Activated T-cell treated with anti-CD3 and anti-CD28 coated beads, Interleukin-2, amount 50 U/mL, for 4 hours (primary cell): ENCODE data around the gene TRIM34. TPM values are rescaled to one million over a fixed set of nuclear protein-coding genes. Genes with fewer than 3 reads are reported as not detected.
"Not testable (repeated sequence)": the region's sequence is repeated elsewhere in the genome, so short reads cannot be mapped to it uniquely, and the experiment has no call there.

Source experiments
- ATAC-seq, 2 donors: fragments of 200-7000 bp; cut with Tn5 transposase; one replicate each; pipeline ENCODE4 v1.10.0; 2021
- DNase-seq: peaks from one replicate; pipeline ENCODE4 v3.0.0-alpha.2; 2020
- H3K27me3 Mint-ChIP-seq: one replicate; pipeline ENCODE4 v1.8.0; 2021; ENCODE audit warnings: low read depth, mixed read lengths
- H3K36me3 Mint-ChIP-seq: one replicate; pipeline ENCODE4 v1.8.0; 2022; ENCODE audit warnings: mixed read lengths; ENCODE audit not compliant: insufficient read depth
- H3K4me1 Mint-ChIP-seq: one replicate; pipeline ENCODE4 v1.8.0; 2021; ENCODE audit warnings: low read depth, mixed read lengths
- H3K4me3 Mint-ChIP-seq: one replicate; pipeline ENCODE4 v1.8.0; 2021; ENCODE audit warnings: mild to moderate bottlenecking, moderate library complexity, mixed read lengths
- H3K9me3 Mint-ChIP-seq: one replicate; pipeline ENCODE4 v1.8.0; 2021; ENCODE audit warnings: mixed read lengths
- total RNA-seq, 3 donors: library from RNA; stranded (reverse); gene quantifications; one replicate each; pipeline ENCODE4 v1.2.1, GENCODE V29; 2021

The TRIM34 gene
- total RNA-seq, 3 donors from 2014 or later = 1.2 to 2.4 (median 1.6) TPM

DNA sequence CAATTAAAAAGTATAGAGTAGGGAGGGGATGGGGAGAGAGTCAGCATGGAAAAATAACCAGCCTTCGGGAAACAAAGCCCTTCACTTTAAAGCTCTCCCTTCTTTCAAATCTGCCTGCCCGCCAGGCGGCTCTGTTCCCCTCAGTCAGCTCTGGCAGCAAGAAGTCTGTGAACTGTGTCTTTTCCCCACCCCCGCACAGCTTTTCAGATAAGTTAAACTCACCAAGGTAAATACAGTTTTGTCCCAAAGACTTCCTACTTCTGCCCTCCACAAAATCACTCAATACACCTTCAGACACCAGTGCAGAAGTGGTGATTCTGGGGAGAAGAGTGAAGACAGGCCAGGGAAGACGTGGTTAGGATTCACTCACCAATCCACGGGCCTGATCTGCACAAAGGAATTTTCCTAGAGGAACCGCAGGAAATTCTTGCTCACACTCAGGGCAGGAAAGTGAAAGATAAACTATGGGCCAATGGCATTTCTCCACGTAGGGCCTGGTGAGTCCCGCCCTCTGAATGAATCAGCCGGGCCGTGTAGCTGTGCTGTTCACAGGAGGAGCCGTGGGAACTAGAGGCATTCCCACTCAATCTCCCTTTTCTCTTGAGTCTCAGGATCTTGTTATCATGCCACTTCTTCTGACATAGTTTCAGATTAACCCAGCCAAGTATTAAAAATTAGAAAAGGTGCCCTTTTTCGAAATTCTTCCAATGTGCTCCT, 60.0 kb downstream of the TRIM34 start, which contains the start of gene TRIM5:
TSS of gene TRIM5 (minus strand) at position 429 of the 717 bp plus-strand sequence. CDS start 4,897 bp downstream, outside the sequence.
- DNase-seq (peak; percentile 73), ATAC-seq (peak; percentile 90 to 92)
- Mint-ChIP-seq H3K27me3 (no peaks in the 10 kb centered on the region), H3K4me3 (peak within 1 kb of the TSS; percentile 87), H3K36me3 (peaks cover 4% of the 10 kb centered on the region), H3K9me3 (no peaks in the 10 kb centered on the region), H3K4me1 (peaks cover 55% of the 10 kb centered on the region)

DNA sequence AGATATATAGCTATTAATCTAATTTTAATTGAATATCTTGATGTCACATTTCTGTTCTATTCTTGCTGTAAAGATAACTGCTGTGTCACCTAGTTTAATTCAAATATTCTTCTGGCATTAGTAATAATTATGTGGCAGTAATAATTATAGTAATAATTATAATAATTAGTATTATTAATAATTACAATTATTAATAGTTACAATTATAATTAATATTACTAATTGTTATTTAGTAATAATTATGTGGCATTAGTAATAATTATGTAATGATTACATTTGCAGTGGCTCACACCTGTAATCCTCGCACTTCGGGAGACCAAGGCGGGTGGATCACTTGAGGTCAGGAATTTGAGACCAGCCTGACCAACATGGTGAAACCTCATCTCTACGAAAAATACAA, 61.6 kb downstream of the TRIM34 start:
- no peaks in the 10 kb centered on the region for H3K27me3 Mint-ChIP-seq
- no peaks in the 10 kb centered on the region for H3K9me3 Mint-ChIP-seq
- H3K4me3 Mint-ChIP-seq = no peak overlapping the region
- H3K4me1 Mint-ChIP-seq = peaks cover 50% of the 10 kb centered on the region
- ATAC-seq (no peak), DNase-seq (no peak)
- H3K36me3 Mint-ChIP-seq = no peaks in the 10 kb centered on the region

DNA sequence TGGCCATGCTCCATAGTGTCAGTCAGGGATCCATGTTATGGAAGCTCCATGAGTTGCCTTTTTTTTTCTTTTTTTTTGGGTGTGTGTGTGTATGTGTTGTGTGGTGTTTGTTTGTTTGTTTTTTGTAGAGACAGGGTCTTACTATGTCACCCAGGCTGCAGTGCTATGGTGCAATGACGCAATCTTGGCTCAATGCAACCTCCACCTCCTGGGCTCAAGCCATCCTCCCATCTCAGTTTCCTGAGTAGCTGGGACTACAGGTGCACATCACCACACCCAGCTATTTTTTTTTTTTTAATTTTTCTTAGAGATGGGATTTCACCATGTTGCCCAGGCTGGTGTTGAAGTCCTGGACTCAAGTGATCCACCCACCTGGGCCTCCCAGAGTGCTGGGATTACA, 63.7 kb downstream of the TRIM34 start:
- H3K36me3 Mint-ChIP-seq = peaks cover 2% of the 10 kb centered on the region

DNA sequence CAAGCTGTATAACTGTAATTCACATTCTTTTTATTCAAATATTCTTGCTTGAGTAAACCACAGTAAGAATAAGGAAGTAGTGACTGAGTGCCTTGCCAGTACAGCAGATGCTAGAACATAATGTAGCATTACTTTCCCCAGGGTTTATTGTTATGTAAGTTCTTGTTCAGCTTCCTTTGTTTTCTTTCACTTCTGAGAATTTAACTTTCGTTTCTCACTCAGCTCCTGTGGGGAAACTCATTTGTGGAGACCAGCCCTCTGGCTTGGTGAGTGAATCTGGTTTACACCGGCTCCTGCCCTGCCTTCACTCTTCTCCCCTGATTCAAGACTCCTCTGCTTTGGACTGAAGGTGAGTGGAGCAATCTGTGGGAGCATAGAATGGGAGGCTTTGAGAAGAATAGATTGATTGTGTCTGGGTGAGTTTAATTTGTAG, 64.8 kb downstream of the TRIM34 start, which contains the start of gene TRIM22:
TSS of gene TRIM22 (plus strand) at position 240 of the 433 bp plus-strand sequence. CDS start 6,443 bp downstream, outside the sequence.
- H3K4me1 Mint-ChIP-seq = peaks cover 57% of the 10 kb centered on the region

More for the DNA sequence above, 63.7 kb downstream of the TRIM34 start:
- Mint-ChIP-seq H3K27me3 (no peaks in the 10 kb centered on the region), H3K9me3 (no peaks in the 10 kb centered on the region), H3K4me3 (peak overlapping the region; percentile 7), H3K4me1 (peaks cover 55% of the 10 kb centered on the region)
- no peak for ATAC-seq
- no peak for DNase-seq

DNA sequence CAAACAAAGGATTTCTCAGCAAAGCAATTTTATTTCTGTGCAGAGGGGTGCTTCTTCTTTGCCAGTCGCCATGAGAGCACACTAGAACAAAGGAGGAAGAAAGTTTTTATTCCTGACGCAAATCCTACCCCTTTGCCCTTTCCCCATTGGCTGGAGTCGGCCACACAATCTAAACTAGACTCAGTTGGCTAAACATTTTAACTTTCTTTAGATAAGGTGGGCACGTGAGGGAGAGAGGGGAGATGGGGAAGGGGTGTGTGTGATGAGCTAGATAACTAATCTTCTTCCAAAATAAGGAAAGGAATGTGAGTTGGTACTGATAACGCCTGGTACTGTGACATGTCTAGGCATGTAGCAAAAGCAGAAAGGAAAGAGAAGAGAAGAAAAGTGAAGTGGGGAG, 65.4 kb downstream of the TRIM34 start:
- peak in 1 of 2 donors; percentile 2 for ATAC-seq
- peaks cover 57% of the 10 kb centered on the region for H3K4me1 Mint-ChIP-seq
- no peak for DNase-seq

More for the DNA sequence above, 64.8 kb downstream of the TRIM34 start, which contains the start of gene TRIM22:
- no peaks in the 10 kb centered on the region for H3K9me3 Mint-ChIP-seq
- peak within 1 kb of the TSS; percentile 88 for H3K4me3 Mint-ChIP-seq
- ATAC-seq = peak; percentile 67 to 72
- no peaks in the 10 kb centered on the region for H3K27me3 Mint-ChIP-seq
- peaks cover 2% of the 10 kb centered on the region for H3K36me3 Mint-ChIP-seq
- peak; percentile 29 for DNase-seq

DNA sequence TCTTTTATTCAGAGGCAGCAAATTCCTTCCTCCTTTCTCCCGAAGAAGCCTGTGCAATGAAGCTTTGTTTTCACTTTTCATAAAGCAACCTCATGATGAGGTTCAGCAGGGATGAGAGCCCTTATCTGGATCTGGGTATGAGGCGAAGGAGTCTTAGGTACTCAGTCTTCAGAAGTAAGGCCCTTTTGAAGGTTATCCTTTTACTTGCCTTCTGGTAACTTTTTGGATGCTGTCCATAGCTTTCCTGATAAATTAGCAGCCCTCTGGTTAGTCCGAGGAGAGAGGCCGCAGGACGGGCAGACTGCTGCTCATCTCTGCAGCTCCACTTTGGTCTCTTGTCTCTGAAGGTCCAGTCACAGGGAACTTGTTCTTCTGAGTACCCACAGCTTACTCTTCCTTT, 65.9 kb downstream of the TRIM34 start:
- H3K4me1 Mint-ChIP-seq = peaks cover 60% of the 10 kb centered on the region
- H3K4me3 Mint-ChIP-seq = peak overlapping the region; percentile 88
- H3K9me3 Mint-ChIP-seq = no peaks in the 10 kb centered on the region
- H3K27me3 Mint-ChIP-seq = no peaks in the 10 kb centered on the region
- H3K36me3 Mint-ChIP-seq = peaks cover 4% of the 10 kb centered on the region
- DNase-seq (no peak), ATAC-seq (peak; percentile 14 to 23)

More for the DNA sequence above, 65.4 kb downstream of the TRIM34 start:
- H3K4me3 Mint-ChIP-seq = peak overlapping the region; percentile 88
- H3K9me3 Mint-ChIP-seq = no peaks in the 10 kb centered on the region
- H3K36me3 Mint-ChIP-seq = peaks cover 4% of the 10 kb centered on the region
- no peaks in the 10 kb centered on the region for H3K27me3 Mint-ChIP-seq

DNA sequence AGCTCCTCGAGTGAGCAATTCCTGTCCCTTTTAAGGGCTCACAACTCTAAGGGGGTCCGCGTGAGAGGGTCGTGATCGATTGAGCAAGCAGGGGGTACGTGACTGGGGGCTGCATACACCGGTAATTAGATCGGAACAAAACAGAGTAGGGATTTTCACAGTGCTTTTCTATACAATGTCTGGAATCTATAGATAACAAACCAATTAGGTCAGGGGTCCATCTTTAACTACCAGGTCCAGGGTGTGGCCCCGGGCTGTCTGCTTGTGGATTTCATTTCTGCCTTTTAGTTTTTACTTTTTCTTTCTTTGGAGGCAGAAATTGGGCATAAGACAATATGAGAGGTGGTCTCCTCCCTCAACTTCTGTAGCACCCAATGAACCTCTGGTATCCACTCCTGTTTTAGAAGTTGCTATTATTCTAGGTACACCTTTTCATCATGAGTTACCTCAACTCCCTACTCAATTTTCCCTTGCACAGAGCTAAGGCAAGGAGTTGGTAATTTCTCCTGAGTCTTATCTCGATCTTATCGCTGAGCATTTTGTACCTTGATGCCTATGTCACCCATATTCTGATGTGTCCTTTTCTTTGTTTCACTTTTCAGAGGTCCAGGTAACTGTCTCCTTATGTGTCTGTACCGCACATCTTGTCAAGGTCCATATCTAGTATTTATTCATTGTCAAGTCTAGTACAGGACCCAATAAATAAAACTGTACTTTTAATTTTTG, 66.6 kb downstream of the TRIM34 start:
- peak; percentile 9 to 42 for ATAC-seq
- DNase-seq, H3K9me3 Mint-ChIP-seq, H3K27me3 Mint-ChIP-seq: not testable (repeated sequence)
- H3K4me1 Mint-ChIP-seq = peaks cover 63% of the 10 kb centered on the region
- H3K4me3 Mint-ChIP-seq = peak overlapping the region; percentile 88
- H3K36me3 Mint-ChIP-seq = peaks cover 10% of the 10 kb centered on the region

DNA sequence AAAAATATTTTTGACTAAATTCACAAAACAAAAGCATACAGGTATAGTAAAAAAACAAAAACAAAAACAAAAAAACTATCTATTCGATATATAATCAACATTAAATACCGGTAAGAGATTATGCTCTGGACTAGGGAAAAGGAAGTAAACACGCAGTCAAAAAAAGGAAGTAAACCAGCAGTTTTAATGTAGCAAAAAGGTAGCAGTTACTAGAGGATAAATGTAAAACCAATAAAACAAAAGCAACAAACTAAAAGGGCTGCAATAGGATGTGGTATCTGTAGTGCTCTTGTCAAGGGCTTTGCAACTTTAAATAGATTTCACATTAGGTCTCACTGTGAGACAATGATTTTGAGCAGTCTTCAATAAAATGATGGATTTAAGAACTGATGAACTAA, 67.2 kb downstream of the TRIM34 start:
- no peaks in the 10 kb centered on the region for H3K9me3 Mint-ChIP-seq
- H3K27me3 Mint-ChIP-seq = no peaks in the 10 kb centered on the region
- H3K4me3 Mint-ChIP-seq = peak overlapping the region; percentile 88
- DNase-seq (no peak), ATAC-seq (no peak)
- H3K4me1 Mint-ChIP-seq = peaks cover 67% of the 10 kb centered on the region
- peaks cover 14% of the 10 kb centered on the region for H3K36me3 Mint-ChIP-seq

Other genes with a start within 250 kb of the TRIM34 start
- gene OR51M1, start 241.2 kb upstream of the TRIM34 start, total RNA-seq = not detected
- gene OR51Q1, start 202.9 kb upstream of the TRIM34 start, total RNA-seq = not detected
- not detected for gene OR51I1, start 183.5 kb upstream of the TRIM34 start, total RNA-seq
- gene OR51I2, start 175.7 kb upstream of the TRIM34 start, total RNA-seq = not detected
- gene OR52D1, start 136.3 kb upstream of the TRIM34 start, total RNA-seq = not detected
- gene UBQLN3, start 115.0 kb upstream of the TRIM34 start, total RNA-seq = not detected
- gene UBQLNL, start 108.3 kb upstream of the TRIM34 start, total RNA-seq = not detected
- not detected for gene OR52H1, start 76.5 kb upstream of the TRIM34 start, total RNA-seq
- gene OR52B6, start 44.1 kb upstream of the TRIM34 start, total RNA-seq = not detected
- under 1 TPM in 2 of 3 donors, not detected in 1; 0.14 to 0.30 TPM for gene TRIM6, start 28.4 kb upstream of the TRIM34 start, total RNA-seq
- 1 to 10 TPM; 5.0 to 8.7 (median 5.2) TPM for gene TRIM5, start 60.1 kb downstream of the TRIM34 start, total RNA-seq
- 10 to 100 TPM; 25.0 to 53.3 (median 41.1) TPM for gene TRIM22, start 64.8 kb downstream of the TRIM34 start, total RNA-seq
- not detected for gene OR56B1, start 111.4 kb downstream of the TRIM34 start, total RNA-seq
- not detected for gene OR52N4, start 129.2 kb downstream of the TRIM34 start, total RNA-seq
- not detected for gene OR52N5, start 158.4 kb downstream of the TRIM34 start, total RNA-seq
- gene OR52N1, start 166.3 kb downstream of the TRIM34 start, total RNA-seq = not detected
- gene OR52N2, start 183.9 kb downstream of the TRIM34 start, total RNA-seq = not detected
- gene OR52E6, start 216.9 kb downstream of the TRIM34 start, total RNA-seq = not detected
- gene OR52E8, start 232.7 kb downstream of the TRIM34 start, total RNA-seq = not detected